K562 (cell line): ENCODE results near the gene KXD1. TPM values are rescaled to one million over a fixed set of nuclear protein-coding genes. Genes with fewer than 3 reads are reported as not detected.
A peak's percentile ranks its signal among the peaks of the same experiment; 100 is the strongest.

ENCODE experiments used
- CBX1 ChIP-seq: sonication (generic); IDR thresholded peaks from 2 replicates; pipeline ENCODE4 v1.6.1; 2016; ENCODE audit warnings: antibody characterized with exemption, low read depth, mild to moderate bottlenecking
- ETV6 ChIP-seq, 3 experiments: fragments of 150-350 bp in 1 of 3; sonication (generic) in 1 of 3; formaldehyde crosslinking in 1 of 3; IDR thresholded peaks; 2 replicates each; pipeline versions ENCODE4 v1.6.1 to v1.8.0; 2014 to 2022; ENCODE audit warnings: borderline replicate concordance in 2 of 3, low read depth in 2 of 3, antibody characterized with exemption in 1 of 3, low read length in 1 of 3, mild to moderate bottlenecking in 1 of 3, missing genetic modification reagents in 1 of 3
- FOXJ2 ChIP-seq: fragments of 200-800 bp; sonication (Bioruptor generic); IDR thresholded peaks from 2 replicates; pipeline ENCODE4 v1.6.1; 2016; ENCODE audit warnings: missing genetic modification characterization, missing compliant biosample characterization
- HCFC1 ChIP-seq: IDR thresholded peaks from 2 replicates; pipeline ENCODE4 v1.6.1; 2012; ENCODE audit warnings: low read depth, low read length, improper control_type of control experiment
- KAT7 ChIP-seq: sonication (generic); formaldehyde crosslinking; IDR thresholded peaks from 2 replicates; pipeline ENCODE4 v1.8.0; 2022; ENCODE audit warnings: missing genetic modification reagents, mild to moderate bottlenecking, borderline replicate concordance
- KHSRP ChIP-seq: fragments of 450-650 bp; IDR thresholded peaks from 2 replicates; pipeline ENCODE4 v1.6.1; 2017
- NR2C2 ChIP-seq, 2 experiments: fragments of 200-800 bp in 1 of 2; sonication (Bioruptor generic) in 1 of 2; sonication (generic) in 1 of 2; formaldehyde crosslinking in 1 of 2; IDR thresholded peaks; 2 replicates each; pipeline versions ENCODE4 v1.6.1 to v1.8.0; 2016 to 2022; ENCODE audit warnings: mild to moderate bottlenecking in 1 of 2, missing compliant biosample characterization in 1 of 2, missing genetic modification characterization in 1 of 2, missing genetic modification reagents in 1 of 2
- PHB ChIP-seq: fragments of 250-450 bp; sonication (Bioruptor Pico); IDR thresholded peaks from 2 replicates; pipeline ENCODE4 v1.5.0; 2021
- PHF21A ChIP-seq: fragments of 450-650 bp; IDR thresholded peaks from 2 replicates; pipeline ENCODE4 v1.6.1; 2017; ENCODE audit warnings: low read depth, borderline replicate concordance
- PTBP1 ChIP-seq: fragments of 200-400 bp; formaldehyde crosslinking; IDR thresholded peaks from 2 replicates; pipeline ENCODE4 v1.6.1; 2017; ENCODE audit warnings: low read depth, low read length
- RBM34 ChIP-seq: fragments of 200-400 bp; formaldehyde crosslinking; IDR thresholded peaks from 2 replicates; pipeline ENCODE4 v1.6.1; 2018; ENCODE audit warnings: low read length, borderline replicate concordance; ENCODE audit not compliant: insufficient read depth
- REST ChIP-seq, 2 experiments: fragments of 450-650 bp; formaldehyde crosslinking in 1 of 2; IDR thresholded peaks; 2 replicates each; pipeline versions ENCODE4 v1.4.0 to v1.6.1; 2014 to 2020; ENCODE audit warnings: mild to moderate bottlenecking in 2 of 2, borderline replicate concordance in 1 of 2, low read depth in 1 of 2
- TOE1 ChIP-seq, 2 experiments: fragments of 450-650 bp in 1 of 2; sonication (generic) in 1 of 2; formaldehyde crosslinking in 1 of 2; IDR thresholded peaks; 2 replicates each; pipeline versions ENCODE4 v1.7.1 to v1.8.0; 2016 to 2022; ENCODE audit warnings: borderline replicate concordance in 2 of 2, mild to moderate bottlenecking in 2 of 2, antibody characterized with exemption in 1 of 2, inconsistent platforms in 1 of 2, low read depth in 1 of 2, missing genetic modification reagents in 1 of 2, moderate library complexity in 1 of 2
- TRIM24 ChIP-seq, 2 experiments: fragments of 450-650 bp; IDR thresholded peaks; 2 replicates each; pipeline ENCODE4 v1.6.1; 2016
- ZBTB26 ChIP-seq: fragments of 450-650 bp; formaldehyde crosslinking; IDR thresholded peaks from 2 replicates; pipeline ENCODE4 v1.4.0; 2022; ENCODE audit warnings: missing genetic modification characterization
- ZEB2 ChIP-seq: fragments of 450-650 bp; IDR thresholded peaks from 2 replicates; pipeline ENCODE4 v1.6.1; 2016
- ZNF146 ChIP-seq: IDR thresholded peaks from one replicate; pipeline ENCODE4 v1.6.1; 2018; ENCODE audit warnings: missing compliant biosample characterization; ENCODE audit not compliant: unreplicated experiment
- ZNF699 ChIP-seq: fragments of 250-450 bp; sonication (Bioruptor Pico); IDR thresholded peaks from 2 replicates; pipeline ENCODE4 v1.8.0; 2021; ENCODE audit warnings: mild to moderate bottlenecking, moderate library complexity; ENCODE audit not compliant: insufficient replicate concordance
- polyA plus RNA-seq, 8 experiments: library from polyadenylated mRNA; depleted of rRNA in 4 of 8; stranded (reverse) in 5 of 8; unstranded in 3 of 8; fragments of >200 nt; fragmentation: Nextera tagmentation in 2 of 8; fragmentation: Illumina TruSeq in 1 of 8; extraction: Ambion mirVana in 2 of 8; extraction: Trizol in 1 of 8; gene quantifications; 2 replicates each; pipeline versions ENCODE4 v1.2.1 to v1.2.3, GENCODE V29; 2011 to 2014; ENCODE audit warnings: inconsistent platforms in 1 of 8, missing spikeins in 1 of 8
- total RNA-seq, 7 experiments: library from RNA; depleted of rRNA in 6 of 7; stranded (reverse); fragments of >200 nt in 6 of 7; fragmentation: Illumina TruSeq in 2 of 7; extraction: Trizol in 2 of 7; gene quantifications; 2 replicates each; pipeline versions ENCODE4 v1.2.1 to v1.2.3, GENCODE V29; 2011 to 2021; ENCODE audit warnings: low replicate concordance in 1 of 7

The KXD1 gene
- total and polyA plus RNA-seq, 9 of the 15 experiments (the other 6 are each of a cell fraction or from before 2014, with no cell fraction given) = 21.9 to 210 (median 118) TPM

GRCh38 chr19:18543814-18544475 lies 13.7 kb upstream of the KXD1 start (continued):
- peak; percentile 27; the same call in 1 of the 2 replicates for TF ChIP-seq HCFC1
- TF ChIP-seq TOE1 (IDR thresholded peaks at IDR 0.05; ENCODE audit: borderline replicate concordance) = peak; percentile 61; the same call in 1 of the 2 replicates
- TF ChIP-seq TOE1 (CRISPR knock-in tag; IDR thresholded peaks at IDR 0.05; ENCODE audit: borderline replicate concordance, low read depth) = no peak; the same call in 1 of the 2 replicates
- peak; percentile 92 to 94 for TF ChIP-seq TRIM24 (IDR thresholded peaks at IDR 0.05)
- TF ChIP-seq ZEB2 = peak; percentile 83
- TF ChIP-seq RBM34 = no peak
- peak; percentile 13; the same call in 1 of the 2 replicates for TF ChIP-seq KAT7 (CRISPR knock-in tag)
- peak; percentile 66; the same call in 1 of the 2 replicates for TF ChIP-seq REST (IDR thresholded peaks at IDR 0.05; ENCODE audit: borderline replicate concordance)
- no peak for TF ChIP-seq REST (CRISPR knock-in tag; IDR thresholded peaks at IDR 0.05; ENCODE audit: low read depth)
- no peak for TF ChIP-seq CBX1
- no peak for TF ChIP-seq ETV6 (IDR thresholded peaks at IDR 0.05; ENCODE audit: borderline replicate concordance in 1 of 2, low read depth in 2 of 2, low read length in 1 of 2)
- TF ChIP-seq ETV6 (CRISPR knock-in tag; IDR thresholded peaks at IDR 0.05; ENCODE audit: borderline replicate concordance) = no peak
- TF ChIP-seq PTBP1 = peak; percentile 68; the same call in 1 of the 2 replicates
- TF ChIP-seq NR2C2 (CRISPR knock-in tag; IDR thresholded peaks at IDR 0.05) = no peak
- TF ChIP-seq NR2C2 (tag; IDR thresholded peaks at IDR 0.05) = peak; percentile 73
- no peak for TF ChIP-seq ZNF699
- TF ChIP-seq PHB (CRISPR knock-in tag) = 0 out of 2 replicates have a peak, but pooled peaks have one; percentile 63
- TF ChIP-seq FOXJ2 (tag) = no peak
- no peak for TF ChIP-seq ZNF146 (CRISPR knock-in tag)
- peak; percentile 89; the same call in 1 of the 2 replicates for TF ChIP-seq PHF21A
- TF ChIP-seq ZBTB26 = no peak
- TF ChIP-seq KHSRP = peak; percentile 74
